Adrenal gland (tissue), 12 donors: ENCODE data around the gene SLC25A42. TPM values are rescaled to one million over a fixed set of nuclear protein-coding genes. Genes with fewer than 3 reads are reported as not detected.

Experiments used
- DNase-seq, 7 donors: peaks; one replicate each; pipeline ENCODE4 v3.0.0-alpha.2; 2019 to 2020
- H3K27ac ChIP-seq, 5 donors: fragments of 200-600 bp; sonication (generic) in 4 of 5; 1 replicate in 3 of 5; 2 replicates in 2 of 5; pipeline versions ENCODE4 v1.5.1 to v1.8.0; 2016 to 2020; ENCODE audit warnings: mild to moderate bottlenecking in 1 of 5
- H3K27me3 ChIP-seq: fragments of 200-600 bp; 2 replicates; pipeline ENCODE4 v1.8.0; 2021
- H3K36me3 ChIP-seq, 2 donors: fragments of 200-600 bp; replicated peaks in 1 of 2; 1 replicate in 1 of 2; 2 replicates in 1 of 2; pipeline versions ENCODE4 v1.5.1 to v1.8.0; 2018 to 2022
- H3K4me1 ChIP-seq, 2 donors: fragments of 200-600 bp; replicated peaks in 1 of 2; 1 replicate in 1 of 2; 2 replicates in 1 of 2; pipeline versions ENCODE4 v1.5.1 to v1.8.0; 2018 to 2021
- H3K4me3 ChIP-seq, 4 donors: fragments of 200-600 bp; sonication (generic) in 3 of 4; one replicate each; pipeline ENCODE4 v1.5.1; 2016 to 2018
- H3K9me3 ChIP-seq, 3 donors: fragments of 200-600 bp; sonication (generic) in 1 of 3; replicated peaks in 1 of 3; 1 replicate in 2 of 3; 2 replicates in 1 of 3; pipeline versions ENCODE4 v1.5.1 to v1.8.0; 2016 to 2021
- POLR2A ChIP-seq, 2 donors: fragments of 450-650 bp; IDR thresholded peaks; one replicate each; pipeline ENCODE4 v1.6.1; 2017; ENCODE audit warnings: antibody characterized with exemption in 2 of 2, mild to moderate bottlenecking in 2 of 2, moderate library complexity in 1 of 2
- WGBS, 4 donors: extraction: QIAGEN DNeasy Blood & Tissue Kit in 2 of 4; methylation state at CpG; one replicate each; pipeline versions ENCODE4 v1.1.5 to v1.1.7; 2013 to 2017; 5-methylcytosine and 5-hydroxymethylcytosine counted together
- intact Hi-C, 2 donors: fragments of 100-400 bp; cut with DNase I; formaldehyde crosslinking; loops; one replicate each; pipeline versions ENCODE4 v1.14.1 to v1.15.0; 2022 to 2023
- polyA plus RNA-seq, 3 donors: library from polyadenylated mRNA; stranded (reverse); fragments of 200-250 nt in 2 of 3; fragments of 350-450 nt in 1 of 3; fragmentation: Illumina TruSeq in 1 of 3; extraction: RNeasy Lipid Tissue Mini Kit (QIAGEN cat#74804) in 1 of 3; gene quantifications; one replicate each; pipeline ENCODE4 v1.2.3, GENCODE V29; 2013 to 2014
- total RNA-seq, 9 donors: library from RNA; depleted of rRNA in 4 of 9; stranded (reverse); fragments of >200 nt in 4 of 9; fragments of 120-200 nt in 1 of 9; fragmentation: NEBNext Ultra II Directional in 1 of 9; extraction: Animal tissue kit (Norgen Biotek cat#: 25700) in 1 of 9; gene quantifications; one replicate each; pipeline versions ENCODE4 v1.1.0 to v1.2.4, GENCODE V29; 2013 to 2023
- TF ChIP-seq, protein P1 (sequence below), 6 experiments: fragments of 450-650 bp in 4 of 6; fragments of 200-600 bp in 2 of 6; sonication (generic) in 1 of 6; IDR thresholded peaks; 1 replicate in 5 of 6; 2 replicates in 1 of 6; pipeline versions ENCODE4 v1.5.1 to v1.8.0; 2016 to 2021; ENCODE audit warnings: antibody characterized with exemption in 6 of 6, mild to moderate bottlenecking in 2 of 6, moderate library complexity in 1 of 6
- donor health status: healthy with polysubstance abuse.
- donor health status: Bipolar disorder and iron deficiency.
- donor health status: DM: yes; HTN: yes; CAD: no.
- donor health status: DM: no; HTN: no; CAD: no.
- donor health status: DM: no; HTN: no; CAD: no.
- donor health status: DM: yes; HTN: yes; CAD: no.

SLC25A42 gene
- total and polyA plus RNA-seq, 12 donors: 5.7 to 14.3 (median 11.4) TPM

DNA sequence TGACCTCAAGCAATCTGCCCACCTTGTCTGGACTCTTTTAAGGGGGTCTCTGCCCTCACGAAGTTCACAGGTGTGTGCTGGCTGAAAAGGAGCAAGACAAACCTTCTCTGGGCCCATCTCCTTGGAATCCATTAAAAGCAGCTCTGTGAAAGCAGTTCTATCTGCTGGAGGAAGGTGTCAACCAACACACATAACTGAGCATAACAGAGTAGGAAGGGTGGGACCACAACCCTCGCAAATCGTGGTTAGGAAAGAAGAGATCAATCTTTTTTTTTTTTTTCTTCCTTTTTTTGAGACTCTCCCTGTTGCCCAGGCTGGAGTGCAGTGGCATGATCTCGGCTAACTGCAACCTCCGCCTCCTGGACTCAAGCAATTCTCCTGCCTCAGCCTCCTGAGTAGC is 31.9 kb upstream of the SLC25A42 start:
- intact Hi-C loops: no loop called here
- TF ChIP-seq, protein P1, sequence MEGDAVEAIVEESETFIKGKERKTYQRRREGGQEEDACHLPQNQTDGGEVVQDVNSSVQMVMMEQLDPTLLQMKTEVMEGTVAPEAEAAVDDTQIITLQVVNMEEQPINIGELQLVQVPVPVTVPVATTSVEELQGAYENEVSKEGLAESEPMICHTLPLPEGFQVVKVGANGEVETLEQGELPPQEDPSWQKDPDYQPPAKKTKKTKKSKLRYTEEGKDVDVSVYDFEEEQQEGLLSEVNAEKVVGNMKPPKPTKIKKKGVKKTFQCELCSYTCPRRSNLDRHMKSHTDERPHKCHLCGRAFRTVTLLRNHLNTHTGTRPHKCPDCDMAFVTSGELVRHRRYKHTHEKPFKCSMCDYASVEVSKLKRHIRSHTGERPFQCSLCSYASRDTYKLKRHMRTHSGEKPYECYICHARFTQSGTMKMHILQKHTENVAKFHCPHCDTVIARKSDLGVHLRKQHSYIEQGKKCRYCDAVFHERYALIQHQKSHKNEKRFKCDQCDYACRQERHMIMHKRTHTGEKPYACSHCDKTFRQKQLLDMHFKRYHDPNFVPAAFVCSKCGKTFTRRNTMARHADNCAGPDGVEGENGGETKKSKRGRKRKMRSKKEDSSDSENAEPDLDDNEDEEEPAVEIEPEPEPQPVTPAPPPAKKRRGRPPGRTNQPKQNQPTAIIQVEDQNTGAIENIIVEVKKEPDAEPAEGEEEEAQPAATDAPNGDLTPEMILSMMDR (IDR thresholded peaks at IDR 0.05): no peak
- no peak for TF ChIP-seq POLR2A (IDR thresholded peaks at IDR 0.05)
- 56 to 66% (median 65%) methylated on average over 5 of the region's 5 CpGs for WGBS, 4 donors
- peaks cover 0 to 37% of the 10 kb centered on the region in 2 donors for H3K36me3 ChIP-seq
- peak overlapping the region in 2 of 5 donors; percentile 97 for H3K27ac ChIP-seq
- H3K4me3 ChIP-seq: peak overlapping the region in 1 of 4 donors; percentile 99
- DNase-seq: no peak
- no peaks in the 10 kb centered on the region for H3K27me3 ChIP-seq
- no peaks in the 10 kb centered on the region for H3K9me3 ChIP-seq
- peaks cover 14 to 22% of the 10 kb centered on the region in 2 donors for H3K4me1 ChIP-seq

- Histone ChIP-seq H3K36me3 (peaks cover 0 to 30% of the 10 kb centered on the region in 2 donors), H3K4me1 (peaks cover 14 to 22% of the 10 kb centered on the region in 2 donors), H3K27ac (peak overlapping the region in 4 of 5 donors; percentile 91 to 97 (median 95)), H3K27me3 (no peaks in the 10 kb centered on the region), H3K9me3 (no peaks in the 10 kb centered on the region), H3K4me3 (peak overlapping the region; percentile 69 to 99 (median 84))
- WGBS, 4 donors: 3 to 5% (median 3%) methylated on average over 25 to 31 of the region's 31 CpGs
- intact Hi-C loops: no loop called here
- DNase-seq: peak; percentile 80 to 98 (median 91)
- TF ChIP-seq, protein P1 (IDR thresholded peaks at IDR 0.05): no peak
- TF ChIP-seq POLR2A (IDR thresholded peaks at IDR 0.05): peak in 1 of 2 donors; percentile 19
Measured at GRCh38 chr19:19032420-19033175, 31.2 kb upstream of the SLC25A42 start.

DNA sequence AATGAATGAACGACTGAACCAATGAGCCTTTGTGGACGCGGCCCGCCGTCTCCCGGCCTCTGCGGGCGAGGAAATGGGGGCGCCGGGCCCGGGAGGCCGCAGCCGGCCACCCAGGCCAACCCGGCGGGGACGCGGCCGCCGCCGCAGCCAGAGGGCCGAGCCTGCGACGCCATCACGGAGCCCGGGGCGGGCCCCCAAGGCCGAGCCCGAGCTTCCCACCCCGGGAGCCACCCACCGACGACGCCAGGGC is 30.7 kb upstream of the SLC25A42 start:
- Histone ChIP-seq H3K4me1 (peaks cover 14 to 22% of the 10 kb centered on the region in 2 donors), H3K27ac (peak overlapping the region in 4 of 5 donors; percentile 91 to 97 (median 95)), H3K27me3 (no peaks in the 10 kb centered on the region), H3K36me3 (peaks cover 0 to 25% of the 10 kb centered on the region in 2 donors), H3K9me3 (no peaks in the 10 kb centered on the region), H3K4me3 (peak overlapping the region; percentile 69 to 99 (median 84))
- TF ChIP-seq POLR2A (IDR thresholded peaks at IDR 0.05): no peak
- TF ChIP-seq, protein P1 (IDR thresholded peaks at IDR 0.05): no peak
- no peak for DNase-seq
- 0% methylated on average over 1 to 32 of the region's 32 CpGs for WGBS, 4 donors
- intact Hi-C loops: no loop called here

DNA sequence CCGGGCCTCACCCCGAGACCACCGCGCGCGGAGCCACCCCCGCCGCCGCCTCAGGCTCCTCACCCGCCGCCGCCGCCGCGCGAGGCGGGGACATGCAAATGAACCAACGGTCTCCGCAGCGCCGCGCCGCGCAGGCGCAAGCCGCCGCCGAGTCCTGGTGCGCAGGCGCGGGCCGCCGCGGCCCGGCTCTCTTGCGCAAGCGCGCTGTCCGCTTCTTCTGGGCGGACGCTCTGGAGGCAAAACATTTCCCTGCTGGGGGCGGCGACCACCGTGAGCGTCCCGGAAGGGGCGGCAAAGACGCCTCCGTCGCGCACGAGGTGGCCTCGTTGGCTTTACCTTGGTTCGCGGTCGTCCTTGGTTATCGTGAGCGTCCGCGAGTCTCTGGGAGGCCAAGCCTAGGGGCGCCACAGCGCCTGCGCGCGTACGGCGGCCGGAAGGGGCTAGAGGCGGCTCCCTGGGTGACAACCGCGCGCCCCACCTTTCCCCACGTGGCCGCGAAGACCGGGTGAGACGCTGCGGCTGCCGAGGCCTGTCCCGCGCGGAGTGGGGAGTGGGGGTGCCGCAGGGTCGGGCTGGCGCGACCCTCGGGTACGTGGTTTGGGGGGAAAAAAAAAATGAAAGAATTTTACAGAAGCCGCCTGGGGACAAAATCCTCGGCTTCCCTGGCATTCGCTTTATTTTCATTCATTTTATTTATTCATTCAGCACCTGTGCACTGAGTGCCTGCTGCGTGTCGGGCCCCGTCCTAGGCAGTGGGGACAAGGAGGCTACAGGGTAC is 30.2 kb upstream of the SLC25A42 start, which contains the start of the genes ARMC6 and SUGP2:
Gene ARMC6, plus strand, starts transcription at position 178 of the 778 bp plus-strand sequence. CDS start 607 bp downstream, outside the sequence.
Gene SUGP2, minus strand, starts transcription at position 92 of the 778 bp plus-strand sequence. CDS start 2,446 bp downstream, outside the sequence.
- TF ChIP-seq, protein P1 (IDR thresholded peaks at IDR 0.05): peak in 4 of 6 experiments; percentile 17 to 31 (median 24)
- TF ChIP-seq POLR2A (IDR thresholded peaks at IDR 0.05): peak; percentile 43 to 78
- no peaks in the 10 kb centered on the region for H3K27me3 ChIP-seq
- peaks cover 0 to 20% of the 10 kb centered on the region in 2 donors for H3K36me3 ChIP-seq
- 0% methylated on average over 18 to 94 of the region's 94 CpGs for WGBS, 4 donors
- H3K9me3 ChIP-seq: no peaks in the 10 kb centered on the region
- intact Hi-C loops: no loop called here
- H3K4me3 ChIP-seq: peak within 1 kb of the TSS; percentile 69 to 99 (median 84)
- peaks cover 14 to 22% of the 10 kb centered on the region in 2 donors for H3K4me1 ChIP-seq
- peak; percentile 84 to 89 (median 86) for DNase-seq
- H3K27ac ChIP-seq: peak within 1 kb of the TSS; percentile 51 to 97 (median 93)
